ENCODE measurements around the gene RPH3AL. TPM values are rescaled to one million over a fixed set of nuclear protein-coding genes. Genes with fewer than 3 reads are reported as not detected.

The RPH3AL gene
- total RNA-seq, 2 donors from 2014 or later = 2.6 to 6.8 TPM

GRCh38 chr17:332558-333322 is 19.9 kb downstream of the RPH3AL start:
- ATAC-seq = no peak
- no peak for DNase-seq (ENCODE audit: low spot score)
- Mint-ChIP-seq H3K27me3 (peaks cover 0 to 16% of the 10 kb centered on the region in 2 donors), H3K27ac (no peak overlapping the region), H3K4me1 (ENCODE audit: low read depth in 2 of 2) (peaks cover 6 to 20% of the 10 kb centered on the region in 2 donors), H3K9me3 (no peaks in the 10 kb centered on the region), H3K4me3 (no peak overlapping the region), H3K36me3 (no peaks in the 10 kb centered on the region)

GRCh38 chr17:332023-332422 is 20.6 kb downstream of the RPH3AL start:
- peaks cover 6 to 21% of the 10 kb centered on the region in 2 donors for H3K4me1 Mint-ChIP-seq (ENCODE audit: low read depth in 2 of 2)

DNA sequence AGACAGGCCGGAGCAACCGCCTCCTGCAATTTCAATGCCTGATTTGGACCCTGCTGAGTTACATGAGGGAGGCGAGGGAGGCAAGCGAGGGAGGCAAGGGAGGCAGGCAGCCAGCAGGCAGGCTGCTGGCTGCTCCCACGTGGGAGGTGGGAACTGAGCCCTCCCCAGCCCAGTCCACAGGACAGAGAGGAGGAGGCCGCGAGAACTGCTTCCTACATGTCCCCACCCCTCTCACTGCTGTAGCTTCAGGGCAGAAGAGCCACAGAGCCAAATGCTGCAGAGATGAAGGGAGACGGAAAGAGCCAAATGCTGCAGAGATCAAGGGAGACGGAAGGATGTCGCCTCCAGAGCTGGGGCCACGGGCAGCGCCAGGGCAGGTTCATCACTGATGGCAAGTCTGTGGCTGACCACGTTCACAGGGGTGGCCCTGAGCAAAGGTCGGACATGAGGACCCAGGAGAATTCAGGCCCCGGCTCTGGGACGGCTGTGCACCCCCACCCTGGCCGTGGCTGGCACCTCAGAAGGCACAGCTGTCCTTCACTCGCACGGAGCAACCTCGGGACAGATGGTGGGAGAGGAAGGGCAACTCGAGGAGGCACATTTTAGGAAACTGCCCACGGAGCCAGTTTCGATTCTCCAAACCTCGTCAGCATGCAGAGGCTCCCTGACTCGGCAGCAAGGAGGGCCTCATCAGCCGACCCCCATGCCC is 21.5 kb downstream of the RPH3AL start:
- H3K9me3 Mint-ChIP-seq = no peaks in the 10 kb centered on the region
- H3K27ac Mint-ChIP-seq = no peak overlapping the region
- peaks cover 6 to 23% of the 10 kb centered on the region in 2 donors for H3K4me1 Mint-ChIP-seq (ENCODE audit: low read depth in 2 of 2)
- no peak for DNase-seq (ENCODE audit: low spot score)
- no peak overlapping the region for H3K4me3 Mint-ChIP-seq
- no peak for ATAC-seq
- H3K36me3 Mint-ChIP-seq = no peaks in the 10 kb centered on the region
- H3K27me3 Mint-ChIP-seq = peaks cover 0 to 12% of the 10 kb centered on the region in 2 donors

More at GRCh38 chr17:332023-332422, 20.6 kb downstream of the RPH3AL start:
- Mint-ChIP-seq H3K4me3 (no peak overlapping the region), H3K36me3 (no peaks in the 10 kb centered on the region), H3K9me3 (no peaks in the 10 kb centered on the region), H3K27ac (no peak overlapping the region), H3K27me3 (peaks cover 0 to 16% of the 10 kb centered on the region in 2 donors)
- ATAC-seq (no peak), DNase-seq (ENCODE audit: low spot score) (no peak)

- Mint-ChIP-seq H3K4me3 (no peak overlapping the region), H3K27ac (no peak overlapping the region), H3K27me3 (peaks cover 0 to 9% of the 10 kb centered on the region in 2 donors), H3K4me1 (ENCODE audit: low read depth in 2 of 2) (peaks cover 6 to 20% of the 10 kb centered on the region in 2 donors), H3K36me3 (no peaks in the 10 kb centered on the region), H3K9me3 (no peaks in the 10 kb centered on the region)
- DNase-seq (ENCODE audit: low spot score) = no peak
- ATAC-seq = no peak
Measured at GRCh38 chr17:329784-330420, 22.7 kb downstream of the RPH3AL start.

- Mint-ChIP-seq H3K27me3 (peaks cover 0 to 7% of the 10 kb centered on the region in 2 donors), H3K9me3 (no peaks in the 10 kb centered on the region), H3K4me1 (ENCODE audit: low read depth in 2 of 2) (peaks cover 6 to 18% of the 10 kb centered on the region in 2 donors), H3K27ac (no peak overlapping the region), H3K36me3 (no peaks in the 10 kb centered on the region), H3K4me3 (no peak overlapping the region)
- no peak for DNase-seq (ENCODE audit: low spot score)
- ATAC-seq = no peak
Measured at GRCh38 chr17:327971-328370, 24.6 kb downstream of the RPH3AL start.

GRCh38 chr17:327296-327695 is 25.3 kb downstream of the RPH3AL start:
- Mint-ChIP-seq H3K4me3 (no peak overlapping the region), H3K36me3 (no peaks in the 10 kb centered on the region), H3K27me3 (peaks cover 0 to 7% of the 10 kb centered on the region in 2 donors), H3K9me3 (no peaks in the 10 kb centered on the region), H3K27ac (no peak overlapping the region), H3K4me1 (ENCODE audit: low read depth in 2 of 2) (peaks cover 6 to 18% of the 10 kb centered on the region in 2 donors)
- ATAC-seq (no peak), DNase-seq (ENCODE audit: low spot score) (no peak)

DNA sequence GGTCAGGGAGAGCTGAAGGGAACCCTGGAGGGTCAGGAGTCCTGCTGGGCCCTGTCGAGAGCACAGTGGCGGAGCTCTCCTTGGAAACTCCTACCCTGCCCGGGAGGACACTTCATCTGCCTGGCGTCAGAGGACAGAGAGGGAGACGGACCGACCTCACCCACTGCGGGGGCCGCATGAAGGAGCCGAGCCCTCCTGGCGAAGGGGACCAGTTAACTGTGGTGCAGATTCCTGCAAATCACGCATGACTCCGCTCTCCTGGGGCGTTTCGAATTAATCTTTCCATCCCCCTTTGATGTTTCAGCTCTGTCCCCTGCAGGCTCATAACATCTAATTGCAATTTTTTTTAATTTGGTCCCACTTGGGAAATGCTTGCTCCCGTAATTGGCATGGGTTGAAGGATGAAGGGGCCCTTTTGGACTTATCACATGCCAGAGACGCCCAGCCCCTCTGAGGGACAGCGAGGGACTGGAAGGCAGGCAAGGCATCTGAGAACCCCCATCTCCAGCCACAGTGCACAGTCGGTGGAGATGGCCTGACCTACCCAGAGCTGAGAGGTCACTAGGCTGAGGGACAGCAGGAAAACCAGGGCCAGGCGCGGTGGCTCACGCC is 26.5 kb downstream of the RPH3AL start:
- Mint-ChIP-seq H3K9me3 (no peaks in the 10 kb centered on the region), H3K27me3 (peaks cover 0 to 2% of the 10 kb centered on the region in 2 donors), H3K36me3 (no peaks in the 10 kb centered on the region), H3K4me3 (no peak overlapping the region), H3K27ac (no peak overlapping the region), H3K4me1 (ENCODE audit: low read depth in 2 of 2) (peaks cover 6 to 11% of the 10 kb centered on the region in 2 donors)
- DNase-seq (ENCODE audit: low spot score) (no peak), ATAC-seq (no peak)

- no peaks in the 10 kb centered on the region for H3K27me3 Mint-ChIP-seq
- H3K9me3 Mint-ChIP-seq = no peaks in the 10 kb centered on the region
- no peak overlapping the region for H3K4me3 Mint-ChIP-seq
- no peaks in the 10 kb centered on the region for H3K36me3 Mint-ChIP-seq
- ATAC-seq (no peak), DNase-seq (ENCODE audit: low spot score) (no peak)
- H3K4me1 Mint-ChIP-seq (ENCODE audit: low read depth in 2 of 2) = peaks cover 6 to 9% of the 10 kb centered on the region in 2 donors
- no peak overlapping the region for H3K27ac Mint-ChIP-seq
Measured at GRCh38 chr17:325270-326009, 27.2 kb downstream of the RPH3AL start.

DNA sequence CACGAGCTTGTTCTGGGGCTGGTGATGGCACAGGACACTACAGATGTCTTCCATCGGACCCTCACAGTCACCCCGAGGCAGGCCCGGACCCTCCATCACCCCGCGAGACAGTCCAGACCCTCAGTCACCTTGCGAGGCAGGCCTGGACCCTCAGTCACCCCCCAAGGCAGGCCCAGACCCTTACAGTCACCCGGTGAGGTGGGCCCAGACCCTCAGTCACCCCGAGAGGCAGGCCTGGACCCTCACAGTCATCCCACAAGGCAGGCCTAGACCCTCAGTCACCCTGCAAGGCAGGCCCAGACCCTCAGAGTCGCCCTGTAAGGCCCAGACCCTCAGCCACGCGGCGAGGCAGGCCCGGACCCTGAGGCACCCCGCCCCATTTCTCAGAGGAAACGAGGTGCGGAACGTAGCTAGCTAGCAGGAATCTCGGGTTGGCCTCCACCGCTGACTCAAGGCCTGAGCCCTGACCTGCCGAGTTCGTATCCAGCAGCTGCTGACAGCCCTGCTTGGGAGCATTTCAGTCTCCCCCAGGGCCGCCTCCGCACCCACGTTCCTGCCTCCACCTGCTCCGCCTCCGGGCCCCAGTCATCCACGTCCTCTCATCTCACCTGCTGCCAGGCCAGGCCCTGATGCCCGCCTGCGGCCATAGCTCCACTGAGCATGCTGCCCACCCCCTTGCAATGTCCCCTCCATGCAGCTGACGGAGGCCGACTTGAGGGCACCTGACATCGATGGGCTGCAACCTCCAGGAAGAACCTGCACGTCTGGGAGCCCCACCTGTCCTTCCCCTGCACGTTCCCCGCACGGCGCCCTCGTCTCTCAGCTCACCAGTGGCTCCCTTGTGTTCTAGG is 28.7 kb downstream of the RPH3AL start:
- no peaks in the 10 kb centered on the region for H3K36me3 Mint-ChIP-seq
- no peak for ATAC-seq
- H3K27ac Mint-ChIP-seq = no peak overlapping the region
- H3K9me3 Mint-ChIP-seq = no peaks in the 10 kb centered on the region
- peaks cover 5 to 7% of the 10 kb centered on the region in 2 donors for H3K4me1 Mint-ChIP-seq (ENCODE audit: low read depth in 2 of 2)
- no peaks in the 10 kb centered on the region for H3K27me3 Mint-ChIP-seq
- DNase-seq (ENCODE audit: low spot score) = no peak
- H3K4me3 Mint-ChIP-seq = no peak overlapping the region

- Mint-ChIP-seq H3K9me3 (no peaks in the 10 kb centered on the region), H3K4me1 (ENCODE audit: low read depth in 2 of 2) (peaks cover 0 to 2% of the 10 kb centered on the region in 2 donors), H3K4me3 (no peak overlapping the region), H3K27me3 (no peaks in the 10 kb centered on the region), H3K27ac (no peak overlapping the region), H3K36me3 (peaks cover 7% of the 10 kb centered on the region)
- DNase-seq (ENCODE audit: low spot score) = no peak
- ATAC-seq = no peak
Measured at GRCh38 chr17:323181-323580, 29.4 kb downstream of the RPH3AL start.

- Mint-ChIP-seq H3K4me3 (no peak overlapping the region), H3K27ac (no peak overlapping the region), H3K9me3 (no peaks in the 10 kb centered on the region), H3K27me3 (no peaks in the 10 kb centered on the region), H3K36me3 (peaks cover 11% of the 10 kb centered on the region), H3K4me1 (ENCODE audit: low read depth in 2 of 2) (peaks cover 0 to 2% of the 10 kb centered on the region in 2 donors)
- ATAC-seq (no peak), DNase-seq (ENCODE audit: low spot score) (no peak)
Measured at GRCh38 chr17:322006-322780, 30.4 kb downstream of the RPH3AL start.

- H3K9me3 Mint-ChIP-seq = no peaks in the 10 kb centered on the region
- no peak overlapping the region for H3K27ac Mint-ChIP-seq
- no peak overlapping the region for H3K4me3 Mint-ChIP-seq
- peaks cover 0 to 2% of the 10 kb centered on the region in 2 donors for H3K4me1 Mint-ChIP-seq (ENCODE audit: low read depth in 2 of 2)
- ATAC-seq (no peak), DNase-seq (ENCODE audit: low spot score) (no peak)
- H3K36me3 Mint-ChIP-seq = peaks cover 11% of the 10 kb centered on the region
- no peaks in the 10 kb centered on the region for H3K27me3 Mint-ChIP-seq
Measured at GRCh38 chr17:321386-321941, 31.1 kb downstream of the RPH3AL start.

Measured in natural killer cell treated with Interleukin-12 subunit alpha and Interleukin-12 subunit beta and Interleukin-15 and Interleukin-18, amount 100 ng/mL, for 72 hours (primary cell).